ENCODE measurements around the gene OSCP1.

Gene OSCP1

GRCh38 chr1:36382669-36383068, 67.6 kb downstream of the OSCP1 start:
- DNase-seq (ENCODE audit: low spot score) = no peak

- no peak for DNase-seq (ENCODE audit: low spot score)
Measured at GRCh38 chr1:36382231-36382630, 68.0 kb downstream of the OSCP1 start.

DNA sequence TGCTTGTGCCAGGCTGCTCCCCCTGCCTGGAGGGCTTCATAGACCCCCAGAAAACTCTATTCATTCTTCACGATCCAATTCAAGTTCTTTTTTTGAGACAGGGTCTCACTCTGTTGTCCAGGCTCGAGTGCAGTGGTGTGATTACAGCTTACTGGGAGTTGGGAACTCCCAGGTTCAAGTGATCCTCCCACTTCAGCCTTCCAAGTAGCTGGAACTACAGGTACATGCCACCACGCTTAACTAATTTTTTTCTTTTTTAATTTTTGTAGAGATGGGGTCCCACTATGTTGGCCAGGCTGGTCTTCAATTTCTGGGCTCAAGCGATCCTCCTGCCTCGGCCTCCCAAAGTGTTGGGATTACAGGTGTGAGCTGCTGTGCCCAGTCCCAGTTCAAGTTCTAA, 68.8 kb downstream of the OSCP1 start:
- DNase-seq (ENCODE audit: low spot score) = no peak

DNA sequence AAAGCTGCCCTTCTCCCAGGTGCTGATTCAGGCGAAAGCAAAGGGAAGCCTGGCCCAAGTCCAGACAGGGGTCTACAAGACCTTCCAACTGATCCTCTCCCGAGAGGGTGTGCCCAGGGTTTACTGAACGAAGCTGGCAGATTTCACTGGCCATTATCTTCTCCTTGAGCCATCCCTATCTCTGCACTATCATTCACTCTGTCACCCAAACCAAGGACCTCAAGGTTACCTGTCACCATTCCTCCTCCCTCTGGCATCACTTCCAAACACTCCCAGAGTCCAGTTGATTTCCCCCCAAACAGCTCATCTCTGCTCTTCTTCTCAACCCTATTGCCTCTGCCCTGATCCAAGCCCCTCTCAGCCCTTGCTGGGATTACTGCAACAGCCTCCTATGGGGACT, 69.5 kb downstream of the OSCP1 start:
- DNase-seq (ENCODE audit: low spot score) = no peak

- DNase-seq (ENCODE audit: low spot score) = no peak
Measured at GRCh38 chr1:36380143-36380619, 70.1 kb downstream of the OSCP1 start.

DNA sequence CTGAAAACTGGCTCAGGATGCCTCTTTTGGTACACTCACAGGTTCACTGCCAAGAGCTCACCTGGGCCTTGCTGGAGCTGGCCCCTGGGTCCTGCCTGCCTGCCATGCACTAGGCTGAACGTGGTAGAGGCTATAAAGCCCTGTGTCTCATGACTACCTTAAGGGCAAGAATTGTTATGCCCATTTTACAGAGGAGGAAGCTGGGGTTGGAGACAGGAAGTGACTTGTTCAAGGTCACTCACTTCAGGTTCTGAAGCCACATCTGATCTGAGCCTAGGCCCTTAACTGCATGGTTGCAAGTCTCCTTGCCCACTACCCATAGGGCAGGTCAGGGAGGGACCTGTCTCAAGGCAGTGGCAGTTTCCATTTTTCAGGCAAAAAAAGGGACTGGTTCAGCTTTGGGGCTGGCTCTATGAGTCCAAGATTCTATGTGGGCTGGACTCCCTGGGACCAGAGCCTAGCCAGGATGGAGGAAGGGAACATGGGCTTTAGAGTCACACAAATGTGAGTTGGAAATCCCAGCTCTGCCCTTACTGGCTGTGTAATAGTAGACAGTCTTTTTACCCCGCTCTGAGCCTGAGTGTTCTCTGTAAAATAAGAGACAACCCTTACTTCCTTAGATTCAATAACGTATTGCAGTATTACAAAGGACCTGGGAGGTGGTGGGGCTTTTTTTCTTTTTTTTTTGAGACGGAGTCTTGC, 72.3 kb downstream of the OSCP1 start:
- DNase-seq (ENCODE audit: low spot score) = no peak

DNA sequence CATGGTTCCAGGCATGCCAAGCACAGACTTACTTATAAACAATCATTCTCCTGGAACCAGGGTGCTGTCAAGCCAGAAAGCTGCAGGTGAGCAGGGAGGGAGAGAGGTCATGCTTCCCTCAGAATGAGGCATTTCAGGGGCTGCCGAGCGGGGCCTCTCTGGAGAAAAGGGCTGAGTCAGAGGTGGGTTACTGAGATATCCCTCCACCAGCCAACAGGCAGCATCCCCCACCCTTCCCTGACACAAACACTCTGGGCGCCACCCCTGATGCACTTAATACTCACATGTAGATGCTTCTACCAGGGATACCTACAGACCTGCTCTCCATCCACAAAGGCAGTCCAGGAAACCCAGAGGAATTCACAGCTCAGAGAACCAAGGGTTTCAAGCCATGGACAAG, 77.6 kb downstream of the OSCP1 start:
- no peak for DNase-seq (ENCODE audit: low spot score)

DNA sequence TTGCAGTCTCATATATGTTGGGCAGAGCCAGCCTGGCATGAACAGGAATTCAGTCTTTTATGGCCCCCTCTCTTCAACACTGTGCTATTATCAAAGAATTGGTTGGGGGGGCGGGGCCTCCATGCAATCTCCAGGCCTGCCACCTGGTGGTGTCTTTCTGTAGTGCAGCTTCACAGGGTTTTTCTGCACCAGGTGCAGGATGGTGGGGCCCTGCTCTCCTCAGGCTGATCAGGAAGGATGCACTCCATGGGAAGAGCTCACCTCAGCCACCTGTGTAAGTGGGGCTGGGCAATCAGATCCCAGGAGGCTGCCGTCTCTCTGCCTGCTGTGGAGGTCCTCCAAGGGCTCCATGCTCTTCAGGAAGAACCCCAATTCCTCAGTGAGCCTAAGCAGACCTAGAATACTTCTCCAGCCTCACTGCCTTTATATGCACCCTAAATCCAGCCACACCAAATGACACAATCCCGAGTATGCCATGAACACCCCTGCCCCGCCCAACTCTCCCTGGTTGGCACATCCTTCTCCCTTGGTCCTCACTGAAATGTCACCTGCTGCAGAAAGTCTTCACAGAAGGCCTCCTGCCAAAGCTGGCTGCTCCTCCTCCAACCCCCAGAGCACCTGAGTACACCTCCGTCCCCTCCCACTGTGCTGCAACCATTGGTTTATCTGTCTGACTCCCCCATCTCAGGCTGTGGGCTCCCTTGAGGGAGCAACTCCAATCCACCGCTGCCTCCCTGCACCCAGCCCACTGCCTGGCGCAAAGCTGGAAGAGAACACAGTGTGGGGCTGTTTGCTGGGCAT, 81.0 kb downstream of the OSCP1 start:
- DNase-seq (ENCODE audit: low spot score) = peak; percentile 81

Data from D341Med (cell line).